Body of pancreas (tissue), 4 donors: ENCODE results near the gene CCDC110.

Experiments used
- POLR2A ChIP-seq, 3 donors: fragments of 450-650 bp; IDR thresholded peaks; one replicate each; pipeline ENCODE4 v1.6.1; 2016; ENCODE audit warnings: antibody characterized with exemption in 3 of 3, mild to moderate bottlenecking in 2 of 3
- TF ChIP-seq, protein P1 (sequence below), 7 experiments: fragments of 450-650 bp in 4 of 7; fragments of 200-600 bp in 3 of 7; sonication (generic) in 3 of 7; IDR thresholded peaks; one replicate each; pipeline ENCODE4 v1.5.1; 2016 to 2019; ENCODE audit warnings: antibody characterized with exemption in 7 of 7

DNA sequence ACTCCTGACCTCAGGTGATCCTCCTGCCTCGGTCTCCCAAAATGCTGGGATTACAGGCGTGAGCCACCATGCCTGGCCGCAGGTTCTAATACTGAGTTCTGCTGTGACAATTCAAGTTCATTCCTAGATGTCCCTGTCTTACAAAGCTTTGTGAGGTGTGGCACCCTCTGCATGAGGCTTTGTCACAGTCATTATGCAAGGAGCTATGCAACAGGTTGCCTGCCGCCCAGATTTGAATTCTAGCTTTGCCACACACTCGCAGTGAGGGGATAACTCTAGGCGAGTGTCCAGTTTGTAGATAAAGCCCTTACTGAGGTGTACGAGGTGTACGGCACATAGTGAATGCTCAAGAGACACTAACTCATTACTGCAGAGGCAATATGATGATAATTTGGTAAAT is 3.5 kb downstream of the CCDC110 start:
- TF ChIP-seq POLR2A (IDR thresholded peaks at IDR 0.05) = no peak
- TF ChIP-seq, protein P1, sequence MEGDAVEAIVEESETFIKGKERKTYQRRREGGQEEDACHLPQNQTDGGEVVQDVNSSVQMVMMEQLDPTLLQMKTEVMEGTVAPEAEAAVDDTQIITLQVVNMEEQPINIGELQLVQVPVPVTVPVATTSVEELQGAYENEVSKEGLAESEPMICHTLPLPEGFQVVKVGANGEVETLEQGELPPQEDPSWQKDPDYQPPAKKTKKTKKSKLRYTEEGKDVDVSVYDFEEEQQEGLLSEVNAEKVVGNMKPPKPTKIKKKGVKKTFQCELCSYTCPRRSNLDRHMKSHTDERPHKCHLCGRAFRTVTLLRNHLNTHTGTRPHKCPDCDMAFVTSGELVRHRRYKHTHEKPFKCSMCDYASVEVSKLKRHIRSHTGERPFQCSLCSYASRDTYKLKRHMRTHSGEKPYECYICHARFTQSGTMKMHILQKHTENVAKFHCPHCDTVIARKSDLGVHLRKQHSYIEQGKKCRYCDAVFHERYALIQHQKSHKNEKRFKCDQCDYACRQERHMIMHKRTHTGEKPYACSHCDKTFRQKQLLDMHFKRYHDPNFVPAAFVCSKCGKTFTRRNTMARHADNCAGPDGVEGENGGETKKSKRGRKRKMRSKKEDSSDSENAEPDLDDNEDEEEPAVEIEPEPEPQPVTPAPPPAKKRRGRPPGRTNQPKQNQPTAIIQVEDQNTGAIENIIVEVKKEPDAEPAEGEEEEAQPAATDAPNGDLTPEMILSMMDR (IDR thresholded peaks at IDR 0.05) = no peak
